Stimulated activated CD4-positive, alpha-beta T cell treated with anti-CD3 and anti-CD28 coated beads, Interleukin-4, amount 100 ng/mL, for 4 hours (primary cell): ENCODE results near the gene GALNS.
A peak's percentile ranks its signal among the peaks of the same experiment; 100 is the strongest.
"Not testable (repeated sequence)": the region's sequence is repeated elsewhere in the genome, so short reads cannot be mapped to it uniquely, and the experiment has no call there.

Experiments used
- DNase-seq, 2 experiments: peaks; one replicate each; pipeline ENCODE4 v3.0.0-alpha.2; 2020

GALNS gene

DNA sequence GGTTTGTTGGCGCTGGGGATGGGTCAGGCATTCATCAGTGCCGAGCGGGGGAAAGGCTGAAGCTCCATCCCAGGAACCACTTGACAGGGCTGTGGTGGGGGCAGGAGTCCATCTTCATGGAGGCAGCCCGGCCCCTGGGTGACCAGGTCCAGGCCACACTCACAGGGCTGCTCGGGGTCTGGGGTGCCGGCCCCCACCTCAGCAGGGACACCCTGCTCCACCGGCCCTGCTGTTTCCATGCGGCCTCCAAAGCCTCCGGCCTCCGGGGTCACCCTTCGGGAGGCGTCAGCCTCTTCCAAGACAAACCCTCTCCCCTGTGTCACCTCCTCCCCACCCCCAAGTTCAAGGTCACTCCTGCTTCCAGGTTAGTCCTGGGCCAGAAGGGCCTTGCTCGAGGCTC lies 22.1 kb downstream of the GALNS start:
- DNase-seq = no peak

DNA sequence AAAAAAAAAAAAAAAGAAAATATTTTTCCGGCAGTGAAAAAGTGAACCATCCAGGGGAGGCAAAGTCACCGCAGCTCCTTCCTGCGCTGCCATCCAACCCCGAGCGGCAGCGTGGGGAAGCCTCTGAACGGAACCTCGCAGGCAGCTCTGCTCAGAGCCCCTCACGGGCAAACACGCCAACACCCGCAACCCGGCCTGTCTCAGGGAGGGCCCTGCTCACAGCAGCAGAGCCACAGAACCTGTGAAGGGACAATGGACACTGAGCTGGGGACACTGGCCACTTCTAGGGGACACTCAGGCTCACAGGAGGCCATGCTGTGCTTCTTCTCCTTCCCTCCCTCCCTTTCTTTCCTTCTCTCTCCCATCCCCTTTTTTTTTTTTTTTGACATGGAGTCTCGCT lies 23.7 kb downstream of the GALNS start:
- no peak for DNase-seq

DNA sequence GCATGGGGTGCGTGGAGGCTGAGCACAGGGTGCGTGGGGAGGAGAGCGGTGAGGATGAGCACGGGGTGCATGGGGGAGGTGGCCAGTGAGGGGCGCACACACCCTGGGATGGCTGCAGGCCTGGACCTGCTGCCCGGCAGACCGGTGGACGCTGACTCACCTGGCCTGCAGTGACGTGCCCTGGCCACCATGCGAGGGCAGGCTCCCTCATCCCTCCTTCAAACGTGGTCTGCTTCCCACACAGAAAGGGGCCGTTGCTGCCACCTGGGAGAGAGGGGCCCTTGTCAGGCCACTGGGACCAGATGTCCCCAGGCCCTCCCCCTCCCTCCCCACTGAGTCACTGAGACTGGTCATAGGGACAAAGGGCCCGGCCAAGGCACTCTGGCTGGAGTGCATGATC lies 24.9 kb downstream of the GALNS start:
- DNase-seq = no peak

DNA sequence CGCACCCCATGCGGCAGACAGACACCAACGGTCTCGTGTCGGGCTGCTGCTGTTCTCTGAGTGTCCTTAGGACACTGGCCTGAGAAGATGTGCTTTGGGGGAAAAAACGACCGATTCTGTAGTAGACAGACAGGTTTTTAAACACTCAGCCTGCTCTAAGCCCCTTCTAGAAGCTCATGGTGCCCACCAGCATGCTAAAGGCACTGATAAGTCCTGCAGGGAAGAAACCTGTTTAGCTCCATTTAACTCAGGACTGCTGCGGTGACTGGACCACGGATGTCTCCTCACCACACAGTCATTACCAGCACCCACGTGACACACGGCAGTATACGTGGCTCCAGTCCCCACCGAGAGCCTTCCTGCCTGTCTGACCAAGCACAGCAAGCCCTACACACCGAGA lies 26.0 kb downstream of the GALNS start:
- no peak for DNase-seq

DNA sequence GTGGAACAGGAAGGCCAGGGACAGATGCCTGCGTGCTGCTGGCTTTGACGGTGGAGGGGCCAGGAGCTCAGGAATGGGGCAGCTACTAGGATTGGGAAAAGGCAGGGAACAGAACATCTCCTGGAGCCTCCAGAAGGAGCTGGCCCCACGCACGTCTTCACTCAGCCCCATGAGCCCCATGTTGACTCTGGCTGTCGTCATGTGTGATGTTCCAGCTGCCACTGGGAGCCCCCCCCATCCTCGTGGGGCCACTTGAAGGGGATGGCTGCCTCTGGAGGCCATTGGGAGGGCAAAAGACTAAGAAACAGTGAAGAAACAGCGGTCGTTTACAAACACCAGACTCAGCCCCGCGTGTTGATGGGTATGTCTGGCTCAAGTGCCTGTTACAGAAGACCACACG lies 26.5 kb downstream of the GALNS start:
- DNase-seq = no peak

DNA sequence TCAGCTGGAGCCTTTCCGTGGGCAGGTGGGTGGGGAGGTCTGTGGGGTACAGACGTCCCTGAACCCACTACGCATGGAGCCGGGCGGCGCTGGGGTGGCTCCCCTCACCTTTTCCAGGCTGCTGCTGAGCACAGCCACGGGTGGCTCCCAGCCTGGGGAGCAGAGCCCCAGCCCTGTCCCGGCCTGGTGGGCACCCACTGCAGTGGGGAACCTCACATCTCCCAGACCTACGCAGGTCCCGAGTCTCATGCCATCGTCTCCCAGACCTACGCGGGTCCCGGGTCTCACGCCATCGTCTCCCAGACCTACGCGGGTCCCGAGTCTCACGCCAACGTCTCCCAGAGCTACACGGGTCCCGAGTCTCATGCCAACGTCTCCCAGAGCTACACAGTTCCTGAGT lies 28.0 kb downstream of the GALNS start:
- DNase-seq = no peak

DNA sequence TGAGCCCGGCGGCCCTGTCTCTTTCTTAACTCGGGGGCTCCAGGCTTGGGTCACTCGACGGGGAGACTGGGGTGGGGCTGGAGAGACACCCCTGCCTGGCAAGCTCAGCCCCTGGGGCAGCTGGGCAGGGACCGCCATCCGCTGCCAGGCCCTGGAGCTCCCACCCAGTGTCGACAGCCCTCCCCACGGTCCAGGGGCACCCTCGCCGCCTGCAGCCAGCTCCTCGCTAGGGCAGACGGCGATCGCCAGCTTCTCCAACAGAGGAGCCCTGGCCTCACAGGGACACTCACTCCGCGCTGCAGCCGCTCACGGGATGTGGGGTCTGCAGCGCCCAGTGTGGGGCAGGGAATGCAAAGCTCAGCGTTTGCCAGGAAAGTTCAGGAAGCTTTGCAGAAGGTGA lies 29.0 kb downstream of the GALNS start:
- no peak for DNase-seq

DNA sequence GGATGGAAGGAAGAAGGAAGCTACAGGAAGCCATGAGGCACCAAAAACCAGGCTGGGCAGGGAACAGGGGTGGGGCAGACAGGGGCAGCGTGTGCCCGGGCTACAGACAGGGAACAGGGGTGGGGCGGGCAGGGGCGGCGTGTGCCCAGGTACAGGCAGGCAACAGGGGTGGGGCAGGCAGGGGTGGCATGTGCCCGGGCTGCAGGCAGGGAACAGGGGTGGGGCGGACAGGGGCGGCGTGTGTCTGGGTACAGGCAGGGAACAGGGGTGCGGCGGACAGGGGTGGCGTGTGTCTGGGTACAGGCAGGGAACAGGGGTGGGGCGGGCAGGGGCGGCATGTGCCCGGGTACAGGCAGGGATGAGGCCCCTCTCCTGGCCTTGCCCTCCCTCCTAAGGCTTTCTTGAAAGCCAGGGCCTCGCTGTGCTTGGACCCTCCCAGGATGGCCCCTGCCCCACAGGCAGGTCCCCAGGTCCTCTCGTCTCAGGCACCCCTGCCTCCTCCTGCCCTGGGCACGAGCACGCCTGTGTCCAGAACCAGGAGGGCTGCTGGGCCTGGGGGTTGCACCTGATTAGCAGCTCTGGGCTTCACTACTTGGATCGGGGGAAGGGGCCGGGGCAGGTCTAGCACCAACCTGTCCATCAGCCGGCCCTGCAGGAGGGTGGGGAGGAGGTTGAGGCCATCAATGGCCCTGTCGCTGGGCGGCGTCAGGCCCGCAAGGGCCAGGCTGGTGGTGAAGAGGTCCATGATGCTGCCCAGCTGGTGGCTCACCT lies 30.5 kb downstream of the GALNS start:
- DNase-seq = no peak

DNA sequence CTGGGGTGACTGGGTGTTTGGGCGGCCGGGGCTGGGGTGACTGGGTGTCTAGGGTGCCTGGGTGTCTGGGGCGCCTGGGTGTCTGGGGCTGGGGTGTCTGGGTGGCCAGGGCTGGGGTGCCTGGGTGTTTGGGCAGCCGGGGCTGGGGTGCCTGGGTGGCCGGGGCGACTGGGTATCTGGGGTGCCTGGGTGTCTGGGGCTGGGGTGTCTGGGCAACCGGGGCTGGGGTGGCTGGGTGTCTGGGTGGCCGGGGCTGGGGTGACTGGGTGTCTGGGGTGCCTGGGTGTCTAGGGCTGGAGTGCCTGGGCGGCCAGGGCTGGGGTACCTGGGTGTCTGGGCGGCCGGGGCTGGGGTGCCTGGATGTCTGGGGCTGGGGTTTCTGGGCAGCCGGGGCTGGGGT lies 31.6 kb downstream of the GALNS start:
- no peak for DNase-seq

DNA sequence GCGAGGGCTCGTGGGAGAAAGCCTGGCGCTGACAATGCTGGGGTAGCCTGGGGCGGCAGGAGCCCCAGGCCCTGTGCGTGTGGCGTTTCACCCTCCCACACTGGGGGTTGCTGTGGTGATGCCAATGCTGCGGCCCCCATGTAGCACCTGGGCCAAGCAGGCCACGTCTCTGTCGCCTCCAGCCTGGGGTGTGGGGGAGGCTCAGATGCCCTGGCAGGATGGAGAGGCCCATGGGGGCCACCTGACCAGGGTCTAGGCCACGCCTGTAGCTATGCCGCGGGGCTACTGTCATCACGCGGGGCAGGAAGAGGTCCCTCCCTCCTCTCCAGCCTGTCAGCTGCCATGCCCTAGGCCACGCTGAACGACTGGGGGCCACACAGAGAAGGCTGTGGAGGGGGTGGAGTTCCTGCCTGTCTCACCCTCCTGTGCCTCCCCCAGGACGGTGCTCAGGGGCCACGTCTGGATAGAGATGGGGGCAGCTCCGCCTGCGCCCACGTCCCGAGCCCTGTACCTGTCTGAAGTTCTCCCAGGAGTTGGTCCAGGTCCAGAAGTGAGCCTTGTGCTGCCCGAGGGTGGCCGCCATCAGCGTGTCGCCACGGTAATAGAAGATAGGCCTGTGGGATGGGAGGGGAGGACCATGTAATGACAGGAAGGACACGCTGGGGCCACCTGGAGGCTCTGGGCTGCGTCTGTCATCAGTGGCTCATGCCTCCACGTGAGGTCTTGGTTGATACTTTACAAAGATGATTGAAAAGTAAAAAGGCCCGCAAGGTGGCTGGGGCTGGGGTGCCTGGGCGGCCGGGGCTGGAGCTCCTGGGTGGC lies 32.3 kb downstream of the GALNS start:
- no peak for DNase-seq

DNA sequence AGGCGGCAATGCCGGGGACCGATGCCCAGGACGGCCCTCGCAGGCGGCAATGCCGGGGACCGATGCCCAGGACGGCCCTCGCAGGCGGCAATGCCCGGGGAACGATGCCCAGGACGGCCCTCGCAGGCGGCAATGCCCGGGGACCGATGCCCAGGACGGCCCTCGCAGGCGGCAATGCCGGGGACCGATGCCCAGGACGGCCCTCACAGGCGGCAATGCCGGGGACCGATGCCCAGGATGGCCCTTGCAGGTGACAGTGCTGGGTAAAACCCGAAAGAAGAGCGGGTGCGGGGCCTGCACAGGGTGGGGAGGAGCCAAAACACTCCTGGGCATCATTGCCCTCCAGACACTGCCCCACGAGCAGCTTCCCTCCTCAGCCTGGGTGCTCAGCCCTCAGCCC lies 33.1 kb downstream of the GALNS start:
- not testable (repeated sequence) for DNase-seq

DNA sequence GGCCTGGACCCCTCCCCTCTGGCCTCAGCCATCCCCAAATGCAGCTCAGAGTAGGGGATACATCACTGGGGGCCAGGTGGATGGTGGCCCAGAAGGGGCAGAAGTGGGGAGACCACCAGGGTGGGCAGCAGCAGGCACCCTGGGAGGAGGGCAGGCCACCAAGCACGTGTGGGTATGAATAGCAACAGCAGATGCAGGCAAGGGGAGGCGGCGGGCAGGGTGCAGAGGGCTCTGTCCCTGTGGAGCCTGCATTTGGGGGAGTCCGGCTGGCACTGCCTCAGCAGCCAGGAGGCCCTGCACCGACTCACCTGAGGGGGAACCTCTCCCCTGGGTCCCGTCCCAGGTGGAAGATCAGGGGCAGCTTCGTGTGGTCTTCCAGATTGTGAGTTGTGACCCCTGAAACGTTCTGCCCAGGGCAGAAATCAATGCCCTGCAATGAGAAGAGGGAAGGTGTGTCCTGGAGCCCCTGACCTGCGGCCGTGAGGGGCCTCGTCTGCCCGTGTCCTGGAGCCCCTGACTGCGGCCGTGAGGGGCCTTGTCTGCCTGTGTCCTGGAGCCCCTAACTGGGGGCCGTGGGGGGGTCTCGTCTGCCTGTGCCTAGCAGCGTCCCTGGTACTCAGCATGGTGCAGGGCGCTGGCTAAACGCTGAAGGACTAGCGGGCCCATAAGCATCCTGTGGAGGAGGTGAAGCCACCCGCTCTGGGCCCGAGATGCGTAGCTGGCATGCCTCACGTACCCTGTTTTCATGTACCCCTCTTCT lies 34.3 kb downstream of the GALNS start:
- no peak for DNase-seq

DNA sequence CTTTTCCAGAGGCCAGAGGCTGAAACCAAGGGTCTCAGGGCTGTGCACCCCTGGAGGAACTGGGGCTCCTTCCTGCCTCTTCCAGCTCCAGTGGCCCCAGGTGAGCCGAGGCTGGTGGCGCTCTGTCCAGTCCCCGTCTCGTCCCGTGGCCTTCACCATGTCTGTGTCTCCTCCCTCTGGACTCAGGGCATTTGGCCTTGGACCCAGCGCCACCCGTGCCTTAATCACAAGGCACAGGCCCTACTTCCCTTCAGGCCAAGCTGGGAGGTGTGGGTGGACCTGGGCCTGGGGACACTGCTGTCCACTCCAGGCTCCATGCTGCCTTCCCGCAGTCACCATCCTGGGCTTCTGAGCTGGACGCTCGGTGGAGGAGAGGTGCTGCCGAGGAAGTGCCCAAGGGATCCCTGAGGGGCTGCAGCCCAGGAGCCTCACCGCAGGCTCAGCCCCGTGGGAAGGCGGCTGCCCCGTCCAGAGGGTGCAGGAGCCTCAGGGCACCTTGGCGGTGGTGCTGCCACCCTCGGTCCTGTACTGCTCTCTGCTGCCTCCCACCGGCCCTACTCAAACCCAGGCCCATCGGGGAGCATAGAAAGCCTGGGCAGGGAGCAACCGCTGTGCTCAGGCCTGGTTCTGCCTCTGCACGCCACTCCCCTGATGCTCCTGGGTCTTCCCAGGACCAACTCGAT lies 35.4 kb downstream of the GALNS start:
- DNase-seq = no peak

DNA sequence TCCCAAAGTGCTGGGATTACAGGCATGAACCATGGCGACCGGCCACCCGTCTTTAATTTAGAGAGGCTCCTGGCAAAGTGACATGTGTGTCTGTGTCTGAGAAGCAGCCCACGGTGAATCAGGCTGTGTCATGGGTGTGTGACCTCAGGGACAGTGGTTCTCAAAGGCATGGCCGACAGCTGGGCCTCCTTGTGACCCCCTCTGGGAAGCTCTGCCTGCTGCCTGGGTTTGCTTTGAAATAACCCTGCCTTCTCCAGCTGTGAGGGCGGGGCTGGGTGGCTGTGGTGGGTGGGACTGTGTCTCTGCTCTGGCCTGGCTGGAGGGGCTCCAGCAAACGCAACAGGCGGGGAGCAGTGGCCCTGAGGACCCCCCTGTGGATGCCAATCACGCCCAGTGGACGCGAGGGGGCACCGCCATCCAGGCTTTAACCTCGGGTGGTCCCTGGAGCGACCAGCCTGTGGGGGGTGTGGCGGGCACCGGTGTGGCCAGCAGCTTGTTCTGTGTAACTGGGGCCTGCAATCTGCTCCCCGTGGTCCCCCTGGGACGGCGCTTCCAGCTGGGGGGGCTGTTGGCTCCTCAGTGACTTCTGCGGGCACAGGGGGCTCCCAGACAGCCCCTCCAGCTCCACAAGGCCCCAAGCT lies 36.2 kb downstream of the GALNS start:
- DNase-seq = no peak

DNA sequence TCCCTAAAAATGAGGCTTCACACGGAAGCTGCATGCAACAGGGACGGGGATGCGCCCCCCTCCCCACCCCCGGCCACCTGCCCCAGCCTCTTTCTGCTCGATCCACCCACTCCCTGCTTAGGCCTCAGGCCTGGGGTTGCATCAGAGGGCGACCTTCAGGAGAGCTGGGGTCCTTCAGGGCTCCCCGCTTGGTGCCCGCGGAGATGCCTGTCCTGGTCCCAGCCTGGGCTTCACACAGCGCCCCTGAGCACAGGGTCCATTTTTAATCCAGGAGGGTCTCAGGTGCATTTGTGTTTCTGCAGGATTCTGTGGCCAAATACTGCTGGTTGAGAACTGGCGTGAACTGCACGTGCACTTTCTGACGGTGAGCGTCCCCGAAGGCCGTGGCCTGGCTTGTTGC lies 37.6 kb downstream of the GALNS start:
- DNase-seq = no peak

DNA sequence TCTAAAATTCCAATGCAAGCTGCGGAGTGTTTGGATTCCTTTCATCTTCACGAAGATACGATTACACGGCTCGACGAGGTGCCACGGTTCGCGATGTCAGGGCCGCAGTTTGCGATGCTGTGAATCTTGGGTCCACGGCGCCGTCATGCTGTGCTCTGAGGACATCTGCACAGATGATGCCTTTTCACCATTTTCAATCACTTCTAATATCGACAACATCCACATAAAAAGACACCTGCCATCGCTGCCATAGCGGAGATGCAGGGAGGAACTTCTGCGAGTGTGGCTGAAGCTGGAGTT lies 38.2 kb downstream of the GALNS start:
- DNase-seq = no peak

DNA sequence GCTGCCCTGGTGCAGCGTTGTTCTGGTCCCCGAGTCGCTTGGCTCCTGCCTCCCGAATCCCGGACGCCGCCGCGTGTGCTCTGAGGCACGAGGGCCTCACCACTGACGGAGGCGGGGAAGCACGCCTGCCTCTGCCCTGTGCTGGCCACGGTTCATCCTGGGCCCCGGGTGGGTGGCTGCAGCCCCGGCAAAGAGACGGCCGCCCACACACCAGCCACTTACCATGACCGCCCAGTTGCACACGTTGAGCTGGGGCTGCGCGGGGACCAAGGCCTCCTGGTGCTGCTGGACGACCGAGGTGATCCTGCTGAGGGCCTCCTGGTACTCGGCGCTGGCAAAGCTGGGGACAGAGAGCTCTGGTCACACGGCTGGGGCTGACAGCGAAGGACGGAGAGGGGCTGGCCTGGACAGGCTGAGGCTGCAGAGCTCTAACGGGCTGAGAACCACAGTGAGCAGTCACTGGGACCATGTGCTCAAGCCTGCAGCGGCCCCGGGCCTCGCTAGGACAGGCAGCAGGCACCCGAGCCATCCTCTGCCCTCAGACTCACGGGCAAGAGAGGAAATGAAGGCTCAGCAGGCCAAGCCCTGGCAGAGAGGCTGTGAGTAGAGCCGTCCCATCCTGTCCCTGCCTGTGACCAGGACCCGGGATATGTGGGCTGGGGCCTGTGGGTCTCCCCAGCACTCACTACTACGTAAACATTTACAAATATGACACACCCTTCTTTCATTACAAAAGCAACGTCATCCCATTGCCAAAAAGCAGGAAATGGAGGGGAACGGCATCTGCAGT lies 38.8 kb downstream of the GALNS start:
- DNase-seq = no peak

DNA sequence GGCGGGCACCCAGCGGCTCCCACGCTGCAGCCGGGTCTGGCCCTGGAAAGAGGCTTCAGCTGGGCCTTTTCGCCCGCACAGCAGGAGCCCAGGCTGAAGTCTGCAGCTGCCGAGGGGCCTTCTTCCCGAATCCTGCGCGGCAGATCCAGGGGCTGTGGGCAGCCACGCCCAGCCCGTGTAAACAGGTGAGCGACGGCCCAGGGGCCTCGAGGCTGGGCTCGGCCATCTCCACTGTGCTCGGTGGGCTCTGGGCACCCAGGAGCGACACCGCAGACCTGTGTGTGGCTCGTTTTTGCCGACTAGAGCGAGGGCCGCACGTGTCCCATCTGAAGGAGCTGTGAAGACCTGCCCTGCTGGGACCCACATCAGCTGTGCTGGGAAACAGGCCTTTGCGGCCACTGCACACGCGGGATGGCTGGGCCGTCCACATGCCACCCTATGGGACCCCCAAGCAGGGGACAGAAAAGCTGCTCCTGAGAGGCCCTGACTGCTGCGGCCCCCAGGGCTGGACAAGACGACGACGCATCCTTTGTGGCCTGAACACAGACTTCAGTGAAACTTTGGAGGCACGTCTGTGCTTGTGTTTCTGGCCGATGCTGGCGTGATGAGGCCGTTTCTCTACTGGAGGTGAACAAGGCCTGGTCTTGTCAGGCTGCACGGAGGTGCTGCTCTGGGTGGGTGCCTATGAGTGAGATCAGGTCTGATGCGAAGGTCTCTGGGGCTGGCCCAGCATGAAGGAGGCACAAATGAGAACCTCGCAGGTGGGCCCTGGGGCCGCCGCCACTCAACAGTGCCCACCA lies 39.8 kb downstream of the GALNS start:
- no peak for DNase-seq

DNA sequence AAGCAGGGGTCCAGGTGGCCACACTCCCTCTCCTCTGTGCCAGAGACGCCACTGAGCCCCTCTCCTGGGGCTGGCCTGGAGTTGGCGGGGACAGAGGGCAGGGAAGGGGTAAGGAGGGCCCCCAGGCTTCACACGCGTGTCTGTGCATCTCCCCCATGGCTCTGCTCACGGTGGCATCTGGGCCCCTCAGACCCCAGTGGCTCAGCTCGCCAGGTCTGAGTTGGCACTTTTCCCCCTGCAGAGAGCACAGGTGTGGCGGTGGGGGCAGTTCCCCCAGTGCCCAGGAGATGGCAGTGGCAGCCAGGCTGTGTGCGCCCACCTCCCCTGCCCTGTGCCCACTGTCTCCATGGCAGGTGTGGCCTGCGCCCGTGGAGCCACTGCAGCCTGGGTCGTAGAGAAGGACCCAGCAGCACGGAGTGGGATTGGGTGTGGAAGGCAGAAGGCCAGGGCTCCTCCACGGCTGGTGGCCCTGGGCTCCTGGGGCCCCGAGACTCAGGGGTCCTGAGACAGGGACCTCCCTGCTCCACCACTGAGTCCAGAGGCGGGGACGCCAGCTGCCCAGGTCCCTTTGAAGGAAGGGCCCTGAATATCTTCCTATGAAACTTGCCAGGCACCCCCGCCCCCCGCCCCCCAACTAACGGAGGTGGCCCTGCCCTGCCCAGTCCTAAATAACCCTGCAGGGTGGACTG lies 40.7 kb downstream of the GALNS start:
- peak; percentile 36 to 60 for DNase-seq

DNA sequence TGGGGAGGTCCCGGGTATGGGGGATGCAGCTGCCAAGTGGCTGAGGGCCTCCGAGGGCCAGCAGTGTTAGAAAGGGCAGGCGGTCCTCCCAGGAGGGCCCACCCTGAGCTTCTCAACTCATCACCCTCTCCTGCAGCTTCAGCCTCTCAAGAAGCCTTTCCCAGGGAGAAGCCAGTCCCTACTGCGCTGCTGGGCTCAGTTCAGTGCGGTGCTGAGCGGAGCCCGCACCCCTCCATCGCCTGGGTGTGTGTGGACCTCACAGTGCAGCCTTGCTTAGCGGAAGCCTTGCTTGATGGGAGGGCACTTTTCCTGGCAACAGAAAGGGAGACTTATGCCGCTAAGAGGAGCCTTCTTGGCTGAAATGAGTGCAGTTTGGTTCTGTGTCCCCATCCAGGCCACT lies 41.5 kb downstream of the GALNS start:
- no peak for DNase-seq

DNA sequence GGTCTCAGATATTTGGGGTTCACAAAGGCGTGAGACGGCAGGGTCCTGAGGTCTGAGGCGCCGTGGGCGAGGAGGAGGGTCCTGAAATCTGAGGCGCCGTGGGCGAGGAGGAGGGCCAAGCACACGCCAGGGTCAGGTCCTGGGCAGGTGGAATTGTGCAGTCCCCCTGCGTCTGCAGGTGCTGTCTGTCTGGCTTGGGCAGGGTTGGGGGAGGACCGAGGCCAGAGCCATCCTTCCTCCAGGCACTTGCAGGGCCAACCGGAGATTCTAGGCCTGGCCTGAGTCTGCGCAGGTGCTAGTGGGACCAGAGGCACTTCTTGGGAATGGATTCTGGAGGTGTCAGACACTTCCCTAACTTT lies 42.6 kb downstream of the GALNS start:
- DNase-seq = no peak
